A549 (cell line): ENCODE data around the gene CACNA1C.

Source experiments
- EHMT2 ChIP-seq: fragments of 200-600 bp; sonication (generic); IDR thresholded peaks from 2 replicates; pipeline ENCODE4 v1.6.1; 2016; ENCODE audit warnings: antibody characterized with exemption, low read depth, mild to moderate bottlenecking, moderate library complexity
- HOXA7 ChIP-seq: fragments of 250-450 bp; sonication (Bioruptor Pico); IDR thresholded peaks from 2 replicates; pipeline ENCODE4 v1.5.0; 2020; ENCODE audit warnings: mild to moderate bottlenecking, moderate library complexity
- NPAS2 ChIP-seq: fragments of 250-450 bp; sonication (Bioruptor Pico); IDR thresholded peaks from 2 replicates; pipeline ENCODE4 v1.8.0; 2022; ENCODE audit warnings: mild to moderate bottlenecking, moderate library complexity, borderline replicate concordance
- NR3C1 ChIP-seq: fragments of >200 bp; sonication (Bioruptor Twin); formaldehyde crosslinking; IDR thresholded peaks from 3 replicates; pipeline ENCODE4 v1.6.1; 2017
- POLR2A ChIP-seq: IDR thresholded peaks from 2 replicates; pipeline ENCODE4 v1.6.1; 2012; ENCODE audit warnings: mild to moderate bottlenecking, low read length
- RAD21 ChIP-seq, 2 experiments: fragments of >200 bp in 1 of 2; sonication (Bioruptor Twin) in 1 of 2; formaldehyde crosslinking in 1 of 2; IDR thresholded peaks in 1 of 2; conservative IDR thresholded peaks in 1 of 2; 2 replicates in 1 of 2; 3 replicates in 1 of 2; pipeline ENCODE4 v1.6.1; 2012 to 2018; ENCODE audit warnings: inconsistent platforms in 1 of 2
- RNF2 ChIP-seq: fragments of 200-600 bp; sonication (generic); IDR thresholded peaks from 2 replicates; pipeline ENCODE4 v1.6.1; 2016; ENCODE audit warnings: low read depth, mild to moderate bottlenecking, antibody characterized with exemption, moderate library complexity, borderline replicate concordance
- TFCP2L1 ChIP-seq: fragments of 250-450 bp; sonication (Bioruptor Pico); IDR thresholded peaks from 2 replicates; pipeline ENCODE4 v1.5.0; 2021; ENCODE audit warnings: mild to moderate bottlenecking
- TF ChIP-seq, protein P1 (sequence below): fragments of >200 bp; sonication (Bioruptor Twin); formaldehyde crosslinking; IDR thresholded peaks from 3 replicates; pipeline ENCODE4 v1.5.1; 2016
- TF ChIP-seq, protein P2 (sequence below): fragments of 250-450 bp; sonication (Bioruptor Pico); IDR thresholded peaks from 2 replicates; pipeline ENCODE4 v1.5.0; 2021; ENCODE audit warnings: mild to moderate bottlenecking, moderate library complexity, borderline replicate concordance

DNA sequence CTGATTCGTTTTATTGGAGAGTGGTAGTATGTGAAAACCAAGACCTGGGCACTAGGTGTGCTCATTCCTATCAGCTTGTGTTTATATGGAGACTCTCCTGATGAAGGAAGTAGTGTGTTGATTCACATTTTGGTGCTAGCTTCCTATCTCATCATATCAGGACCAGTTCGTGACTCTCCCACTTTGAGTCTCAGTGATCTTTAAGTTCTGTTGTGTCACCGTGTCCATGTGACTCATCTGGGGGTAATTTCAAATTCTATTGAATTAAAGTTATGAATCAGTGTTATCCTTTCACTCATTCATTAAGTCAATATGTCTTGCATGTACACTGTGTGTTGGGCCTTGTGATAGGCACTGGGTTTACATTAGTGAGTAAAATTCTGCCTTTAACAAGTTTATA lies 180.2 kb downstream of the CACNA1C start:
- TF ChIP-seq, protein P1, sequence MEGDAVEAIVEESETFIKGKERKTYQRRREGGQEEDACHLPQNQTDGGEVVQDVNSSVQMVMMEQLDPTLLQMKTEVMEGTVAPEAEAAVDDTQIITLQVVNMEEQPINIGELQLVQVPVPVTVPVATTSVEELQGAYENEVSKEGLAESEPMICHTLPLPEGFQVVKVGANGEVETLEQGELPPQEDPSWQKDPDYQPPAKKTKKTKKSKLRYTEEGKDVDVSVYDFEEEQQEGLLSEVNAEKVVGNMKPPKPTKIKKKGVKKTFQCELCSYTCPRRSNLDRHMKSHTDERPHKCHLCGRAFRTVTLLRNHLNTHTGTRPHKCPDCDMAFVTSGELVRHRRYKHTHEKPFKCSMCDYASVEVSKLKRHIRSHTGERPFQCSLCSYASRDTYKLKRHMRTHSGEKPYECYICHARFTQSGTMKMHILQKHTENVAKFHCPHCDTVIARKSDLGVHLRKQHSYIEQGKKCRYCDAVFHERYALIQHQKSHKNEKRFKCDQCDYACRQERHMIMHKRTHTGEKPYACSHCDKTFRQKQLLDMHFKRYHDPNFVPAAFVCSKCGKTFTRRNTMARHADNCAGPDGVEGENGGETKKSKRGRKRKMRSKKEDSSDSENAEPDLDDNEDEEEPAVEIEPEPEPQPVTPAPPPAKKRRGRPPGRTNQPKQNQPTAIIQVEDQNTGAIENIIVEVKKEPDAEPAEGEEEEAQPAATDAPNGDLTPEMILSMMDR: no peak
- TF ChIP-seq EHMT2: no peak
- TF ChIP-seq HOXA7: no peak
- no peak for TF ChIP-seq NR3C1
- TF ChIP-seq NPAS2 (CRISPR knock-in tag): no peak
- TF ChIP-seq RNF2: no peak
- TF ChIP-seq POLR2A: no peak
- TF ChIP-seq TFCP2L1 (CRISPR knock-in tag): no peak
- TF ChIP-seq RAD21 (conservative IDR thresholded peaks at IDR 0.05 in 1 of 2, IDR thresholded peaks at IDR 0.05 in 1 of 2): no peak
- TF ChIP-seq, protein P2, sequence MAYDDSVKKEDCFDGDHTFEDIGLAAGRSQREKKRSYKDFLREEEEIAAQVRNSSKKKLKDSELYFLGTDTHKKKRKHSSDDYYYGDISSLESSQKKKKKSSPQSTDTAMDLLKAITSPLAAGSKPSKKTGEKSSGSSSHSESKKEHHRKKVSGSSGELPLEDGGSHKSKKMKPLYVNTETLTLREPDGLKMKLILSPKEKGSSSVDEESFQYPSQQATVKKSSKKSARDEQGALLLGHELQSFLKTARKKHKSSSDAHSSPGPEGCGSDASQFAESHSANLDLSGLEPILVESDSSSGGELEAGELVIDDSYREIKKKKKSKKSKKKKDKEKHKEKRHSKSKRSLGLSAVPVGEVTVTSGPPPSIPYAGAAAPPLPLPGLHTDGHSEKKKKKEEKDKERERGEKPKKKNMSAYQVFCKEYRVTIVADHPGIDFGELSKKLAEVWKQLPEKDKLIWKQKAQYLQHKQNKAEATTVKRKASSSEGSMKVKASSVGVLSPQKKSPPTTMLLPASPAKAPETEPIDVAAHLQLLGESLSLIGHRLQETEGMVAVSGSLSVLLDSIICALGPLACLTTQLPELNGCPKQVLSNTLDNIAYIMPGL (CRISPR knock-in tag): no peak
